NCI-H2107 (cell line): ENCODE results near the gene MSMO1.
"Not testable (repeated sequence)": the region's sequence is repeated elsewhere in the genome, so short reads cannot be mapped to it uniquely, and the experiment has no call there.

ENCODE experiments used
- DNase-seq: peaks from one replicate; lab custom pipeline; 2025; lab: John Stamatoyannopoulos, UW

Gene MSMO1

DNA sequence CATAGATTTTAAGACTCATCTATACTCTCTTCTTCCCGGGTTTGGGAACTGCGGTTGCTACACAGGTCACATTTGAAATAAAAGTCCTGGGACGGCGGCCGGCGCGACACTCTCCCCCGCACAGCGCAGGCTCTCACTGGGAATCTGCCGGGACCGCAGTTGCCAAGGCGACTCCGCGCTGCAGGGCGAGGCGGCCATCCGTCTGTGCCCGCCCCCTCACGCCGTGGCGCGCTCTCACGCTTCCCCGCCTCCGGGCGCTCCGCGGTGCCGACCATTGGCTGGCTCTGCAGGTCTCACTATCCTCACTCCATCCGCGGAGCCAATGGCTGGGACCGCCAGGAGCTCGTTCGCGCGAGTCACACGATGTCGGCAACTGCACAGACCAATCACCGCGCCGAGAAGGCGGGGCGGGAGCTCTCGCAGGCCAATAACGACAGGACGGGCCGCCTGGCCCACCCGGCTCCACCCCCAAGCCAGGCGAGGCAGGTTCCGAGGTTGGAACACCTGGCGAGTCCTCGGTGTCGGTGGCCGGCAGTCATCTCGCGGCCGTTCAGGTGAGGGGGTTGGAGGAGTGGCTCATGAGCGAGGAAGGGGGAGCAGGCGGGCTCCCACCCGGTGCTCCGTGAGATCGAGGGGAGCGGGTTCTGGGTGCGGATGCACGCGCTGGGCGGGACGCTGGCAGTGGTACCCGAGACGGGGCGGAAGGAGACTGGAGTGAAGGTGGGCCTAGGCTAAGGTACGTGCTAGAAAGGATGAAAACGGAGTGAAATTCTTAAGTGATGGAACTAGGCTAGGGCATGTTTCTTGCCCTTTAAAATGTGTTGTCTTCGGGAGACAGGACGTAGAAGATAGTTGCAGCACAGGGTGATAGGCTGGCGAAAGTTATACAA is at the start of gene MSMO1:
Gene MSMO1, plus strand, starts transcription at position 459 of the 890 bp plus-strand sequence. CDS start 5,702 bp downstream, outside the sequence.
- peak; percentile 90 for DNase-seq

DNA sequence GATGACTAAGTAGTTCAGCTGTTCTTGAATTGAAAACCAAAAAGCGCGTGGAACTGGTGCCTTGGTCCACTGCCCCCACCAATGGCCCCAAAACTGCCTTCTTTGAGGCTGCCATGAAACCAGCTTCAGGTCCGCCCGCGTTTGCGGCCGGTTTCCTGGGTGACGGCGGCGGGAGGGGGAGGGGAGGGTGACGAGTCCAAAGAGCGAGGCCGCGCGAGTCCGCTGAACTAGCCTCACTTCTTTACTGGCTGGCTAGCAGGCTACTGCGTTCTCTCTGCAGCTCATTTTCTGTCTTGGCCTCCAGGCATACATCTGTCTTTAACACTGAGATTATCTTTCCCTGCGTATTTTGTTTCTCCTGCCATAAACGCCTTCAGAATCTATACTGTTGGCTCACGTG is 47.9 kb upstream of the MSMO1 start:
- DNase-seq, result not testable (repeated sequence)

DNA sequence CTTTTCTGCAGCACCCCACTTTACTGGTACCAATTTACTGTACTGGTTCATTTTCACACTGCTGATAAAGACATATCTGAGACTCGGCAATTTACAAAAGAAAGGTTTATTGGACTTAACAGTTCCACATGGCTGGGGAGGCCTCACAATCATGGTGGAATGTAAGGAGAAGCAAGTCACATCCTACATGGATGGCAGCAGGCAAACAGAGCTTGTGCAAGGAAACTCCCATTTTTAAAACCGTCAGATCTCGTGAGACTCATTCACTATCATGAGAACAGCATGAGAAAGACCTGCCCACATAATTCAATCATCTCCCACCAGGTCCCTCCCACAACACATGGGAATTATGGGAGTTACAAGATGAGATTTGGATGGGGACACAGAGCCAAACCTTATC is 42.8 kb upstream of the MSMO1 start:
- not testable (repeated sequence) for DNase-seq

DNA sequence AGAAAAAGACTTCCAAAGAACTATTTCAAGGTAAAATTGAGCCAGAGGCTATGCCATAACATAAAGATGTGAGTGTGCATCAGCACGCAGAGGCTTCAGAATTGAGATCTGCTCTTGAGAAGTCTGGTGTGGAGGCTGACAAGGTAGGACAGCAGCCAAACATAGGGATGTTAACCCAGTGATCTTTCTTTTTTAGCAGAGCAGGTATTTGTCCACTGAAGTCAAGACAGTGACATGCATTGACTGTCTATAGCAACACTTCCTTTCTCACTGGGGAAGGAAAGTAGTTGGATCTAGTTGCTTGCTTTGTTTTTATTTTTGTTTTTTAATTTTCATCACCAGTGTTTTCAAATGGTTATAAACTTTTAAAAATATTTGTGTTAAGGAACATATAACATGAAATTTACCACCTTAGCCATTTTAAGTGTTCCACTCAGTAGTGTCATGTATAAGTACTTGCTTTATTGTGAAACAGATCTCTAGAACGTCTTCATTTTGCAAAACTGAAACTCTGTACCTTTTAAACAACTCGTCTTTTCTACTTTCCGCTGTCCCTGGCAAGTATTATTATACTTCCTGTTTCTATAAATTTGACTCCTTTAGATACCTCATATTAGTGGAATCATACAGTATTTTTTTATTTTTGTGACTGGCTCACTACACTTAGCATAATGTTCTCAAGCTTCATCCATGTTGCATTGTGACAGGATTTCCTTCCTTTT is 40.7 kb upstream of the MSMO1 start:
- DNase-seq, result not testable (repeated sequence)

DNA sequence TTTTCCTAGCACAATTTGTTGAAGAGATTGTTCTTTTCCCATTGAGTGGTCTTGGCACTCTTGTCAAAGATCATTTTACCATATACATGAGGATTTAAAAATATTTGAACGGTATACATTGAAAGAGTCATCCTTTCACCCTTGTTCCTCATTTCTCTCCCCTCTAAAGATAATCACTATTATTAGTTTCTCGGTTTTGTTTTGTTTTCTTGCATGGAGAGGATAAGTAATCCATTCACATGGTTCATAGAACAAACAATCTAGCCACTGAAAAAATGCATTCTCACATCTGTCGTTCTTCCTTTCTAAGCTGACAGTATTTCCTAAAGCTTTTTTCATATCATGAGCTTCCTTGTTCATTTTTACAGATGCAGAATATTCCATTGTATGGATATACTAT is 39.2 kb upstream of the MSMO1 start:
- DNase-seq, result no peak

DNA sequence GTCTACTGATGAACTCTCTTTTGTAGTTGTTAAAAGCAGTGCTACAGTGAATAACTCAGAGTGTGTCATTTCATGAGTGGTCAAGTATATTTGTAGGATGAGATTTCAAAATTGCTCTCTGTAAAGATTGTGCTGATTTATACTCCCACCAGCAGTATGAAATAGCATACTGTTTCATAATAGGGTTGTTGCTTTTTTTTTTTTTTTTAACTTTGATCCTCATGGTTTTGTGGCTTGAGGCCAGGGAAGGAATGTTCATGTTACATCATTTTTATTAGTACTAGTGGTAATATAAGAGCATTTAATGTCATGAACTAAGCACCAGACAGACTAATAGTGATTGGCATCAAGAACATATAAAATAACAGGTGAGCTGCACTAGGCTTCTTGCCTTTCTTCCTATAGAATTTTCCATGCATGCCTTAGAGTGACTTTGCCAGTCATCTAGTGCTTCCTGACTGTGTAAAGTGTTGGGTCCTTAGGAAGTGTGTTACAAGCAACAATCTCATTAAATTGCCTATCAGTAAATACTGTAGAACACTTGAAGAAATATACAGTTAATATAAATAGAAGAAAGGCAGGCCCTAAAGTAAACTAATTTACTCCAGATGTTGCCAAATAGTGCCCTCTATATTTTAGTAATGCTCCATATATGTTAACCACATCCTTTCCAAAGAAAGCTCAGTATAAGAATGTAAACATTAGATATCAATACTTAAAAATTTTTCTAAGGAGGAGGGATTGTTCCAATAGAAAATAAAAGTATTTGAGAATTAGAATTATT is 38.6 kb upstream of the MSMO1 start:
- no peak for DNase-seq

DNA sequence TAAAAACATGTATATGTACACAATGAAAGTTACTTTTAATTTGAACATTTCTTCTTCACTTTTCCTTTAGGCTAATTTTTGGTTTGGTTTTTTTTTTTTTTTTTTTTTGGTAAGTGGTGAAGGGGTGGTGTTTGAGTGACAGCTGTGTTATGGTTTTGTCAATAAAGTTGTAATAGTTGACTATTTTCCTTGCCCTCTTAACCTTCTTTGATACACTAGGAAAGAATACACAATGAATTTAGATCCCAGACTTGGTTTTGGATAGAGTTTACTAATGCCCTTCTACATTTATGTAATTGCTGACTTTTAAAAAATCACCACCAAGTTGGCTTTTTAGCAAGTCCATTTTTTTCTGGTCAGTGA is 38.1 kb upstream of the MSMO1 start:
- DNase-seq, result no peak

DNA sequence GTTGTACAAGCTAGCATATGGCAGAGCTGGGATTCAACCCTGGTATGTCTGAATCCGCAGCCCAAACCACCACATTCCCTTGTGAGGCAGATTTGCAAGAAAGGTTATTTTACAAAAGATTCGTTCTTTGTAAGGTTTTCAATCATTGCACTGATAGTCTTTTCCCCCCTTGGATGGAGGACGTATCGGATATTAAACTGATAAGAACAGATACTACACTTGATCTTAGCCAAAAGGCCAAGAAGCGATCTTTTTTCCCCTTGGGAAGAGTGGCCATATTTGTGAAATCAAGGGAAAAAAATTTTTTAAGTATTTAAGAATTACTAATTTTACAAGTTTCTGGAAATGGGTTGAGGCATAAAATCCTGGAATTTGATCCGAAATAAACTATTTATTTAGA is 34.4 kb upstream of the MSMO1 start:
- no peak for DNase-seq

DNA sequence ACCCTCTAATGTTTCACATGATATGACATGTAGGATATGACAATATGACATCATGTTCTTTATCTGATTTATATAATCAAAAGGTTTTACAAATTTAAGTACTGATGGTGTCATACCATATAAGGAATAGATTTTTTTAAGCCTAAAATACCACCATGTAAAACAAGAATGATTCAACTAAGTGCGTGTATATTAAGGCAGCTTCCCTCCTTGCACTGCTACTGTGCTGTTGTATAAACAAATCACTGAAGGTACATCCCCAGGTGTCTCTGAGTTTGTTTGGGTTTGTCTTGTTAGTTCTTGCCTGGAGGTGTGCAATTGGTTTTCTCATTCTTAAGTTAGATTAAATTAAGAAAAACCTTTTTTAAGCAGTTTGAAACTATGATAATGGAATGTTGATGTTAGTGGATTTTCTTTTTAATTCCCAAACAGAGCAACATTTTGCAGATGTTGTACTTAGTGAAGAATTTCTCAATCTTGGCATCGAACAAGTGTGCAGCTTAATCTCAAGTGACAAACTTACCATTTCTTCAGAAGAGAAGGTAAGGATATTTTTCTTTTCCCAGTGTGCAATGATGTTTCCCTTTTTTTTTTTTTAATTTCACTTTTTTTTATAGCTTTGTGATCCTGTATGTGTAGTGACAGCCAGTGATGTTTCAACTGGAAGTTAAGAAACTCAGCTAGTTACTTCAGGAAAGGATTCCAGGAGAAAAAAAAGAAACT is 33.4 kb upstream of the MSMO1 start:
- no peak for DNase-seq

DNA sequence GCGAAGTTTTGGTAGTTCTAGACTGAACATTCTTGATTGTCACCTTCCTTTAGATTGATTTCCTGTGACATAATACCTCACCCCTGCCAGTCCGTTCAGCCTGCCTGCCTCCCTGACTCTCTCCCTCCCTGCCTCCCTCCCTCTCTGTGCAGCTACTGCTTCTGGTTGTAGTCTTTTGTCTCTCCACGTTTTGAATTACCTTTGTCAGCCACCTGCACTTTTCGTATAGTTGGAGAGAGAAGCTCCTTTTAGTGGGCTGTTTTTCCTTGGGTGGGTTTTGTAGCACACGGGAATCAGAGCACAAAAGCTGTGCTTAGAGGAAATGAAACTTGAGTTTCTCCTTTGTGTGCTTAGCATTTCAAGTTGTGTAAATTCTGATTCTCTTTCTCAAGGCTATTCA is 32.6 kb upstream of the MSMO1 start:
- peak; percentile 5 for DNase-seq

DNA sequence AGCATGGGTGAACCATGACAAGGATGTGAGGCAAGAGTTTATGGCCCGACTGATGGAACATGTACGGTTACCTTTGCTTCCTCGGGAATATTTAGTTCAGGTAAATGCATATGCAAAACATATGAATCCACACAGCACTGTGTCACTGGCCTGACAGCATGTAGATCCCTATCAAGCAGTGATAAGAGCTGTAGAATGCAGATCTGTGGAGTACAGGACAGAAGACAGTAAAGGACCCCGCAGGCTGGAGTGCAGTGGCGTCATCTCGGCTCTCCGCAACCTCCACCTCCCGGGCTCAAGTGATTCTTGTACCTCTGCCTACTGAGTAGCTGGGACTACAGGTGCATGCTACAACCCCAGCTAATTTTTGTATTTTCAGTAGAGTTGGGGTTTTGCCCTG is 29.8 kb upstream of the MSMO1 start:
- DNase-seq, result no peak

DNA sequence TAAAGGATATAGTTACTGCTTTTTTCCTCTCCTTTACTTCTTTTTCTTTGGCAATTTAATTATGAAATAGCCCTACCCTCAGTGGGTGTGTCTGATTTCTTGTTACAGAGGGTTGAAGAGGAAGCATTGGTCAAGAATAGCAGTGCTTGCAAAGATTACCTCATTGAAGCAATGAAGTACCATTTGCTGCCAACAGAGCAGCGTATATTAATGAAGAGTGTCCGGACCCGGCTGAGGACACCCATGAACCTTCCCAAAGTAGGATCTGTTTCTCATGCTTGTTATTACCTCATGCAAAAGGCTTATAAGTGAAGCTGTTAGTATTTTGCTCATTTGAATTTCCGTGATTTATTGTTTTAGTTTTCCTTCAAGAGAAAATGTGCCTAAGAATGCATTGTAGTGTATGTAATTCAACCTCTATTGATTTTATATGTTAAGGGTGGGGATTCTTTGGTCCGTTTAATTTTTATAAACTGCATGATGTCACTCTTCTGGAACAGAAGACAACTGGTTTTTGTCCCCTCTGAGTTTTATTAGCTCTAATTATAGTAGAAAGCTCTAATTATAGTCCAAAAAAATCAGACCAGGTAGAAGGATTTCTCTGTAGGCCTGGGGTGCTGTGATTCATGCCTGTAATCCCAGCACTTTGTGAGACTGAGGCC is 27.9 kb upstream of the MSMO1 start:
- DNase-seq, result no peak

DNA sequence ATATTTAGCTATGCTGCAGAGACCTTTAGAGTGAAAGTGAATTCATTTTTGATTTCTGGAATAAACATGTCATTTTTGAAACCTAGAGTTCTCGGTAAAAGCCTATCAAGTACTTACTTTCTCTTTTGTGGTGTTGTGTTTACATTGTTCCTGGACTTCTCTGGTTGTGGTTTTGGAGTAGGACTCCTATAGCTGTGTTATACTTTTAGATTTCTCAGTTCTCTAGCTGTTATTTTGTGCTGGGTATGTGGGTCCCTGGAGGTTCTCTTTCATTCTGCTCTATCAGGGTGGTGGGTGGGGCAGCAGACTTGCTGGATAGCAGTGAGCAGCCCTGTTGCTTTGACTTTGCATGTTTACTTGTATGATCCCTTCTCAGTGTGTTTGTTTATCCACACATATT is 25.6 kb upstream of the MSMO1 start:
- DNase-seq, result peak; percentile 6

DNA sequence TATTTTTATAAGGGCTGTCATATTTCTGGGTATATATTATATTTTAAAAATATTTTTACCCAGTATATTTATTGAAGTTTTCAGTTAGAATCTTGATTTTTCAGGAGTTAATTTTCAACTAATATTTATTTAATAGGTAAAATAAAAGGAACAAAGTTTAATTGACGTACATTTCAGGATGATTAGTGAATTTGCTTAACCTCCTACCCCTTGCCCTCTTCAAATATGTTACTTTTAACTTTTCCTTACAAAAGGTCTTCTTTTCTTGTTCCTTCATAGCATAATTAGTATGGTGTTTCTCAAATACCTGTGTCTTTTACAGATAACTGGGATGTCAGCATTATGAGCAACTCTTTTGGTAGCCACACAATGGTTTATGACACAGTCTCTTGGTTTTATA is 24.8 kb upstream of the MSMO1 start:
- DNase-seq, result no peak

DNA sequence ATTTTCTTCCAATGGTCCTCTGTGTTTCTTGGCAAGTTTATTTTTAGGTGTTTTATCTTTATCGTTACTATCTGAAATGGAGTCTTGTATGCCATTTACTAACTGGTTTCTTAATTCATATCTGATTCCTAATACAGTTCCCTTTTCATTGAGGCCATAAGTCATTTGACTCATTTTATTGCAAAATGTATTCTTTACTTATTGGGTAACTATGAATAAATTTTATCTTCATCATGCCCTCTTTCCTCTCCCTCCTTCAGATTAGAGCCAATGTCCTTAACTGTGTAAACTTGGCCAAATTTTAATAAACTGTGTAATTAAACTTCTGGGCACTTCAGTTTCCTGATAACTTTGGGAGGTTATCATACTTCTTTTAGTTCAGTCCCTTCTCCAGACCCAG is 19.3 kb upstream of the MSMO1 start:
- no peak for DNase-seq

DNA sequence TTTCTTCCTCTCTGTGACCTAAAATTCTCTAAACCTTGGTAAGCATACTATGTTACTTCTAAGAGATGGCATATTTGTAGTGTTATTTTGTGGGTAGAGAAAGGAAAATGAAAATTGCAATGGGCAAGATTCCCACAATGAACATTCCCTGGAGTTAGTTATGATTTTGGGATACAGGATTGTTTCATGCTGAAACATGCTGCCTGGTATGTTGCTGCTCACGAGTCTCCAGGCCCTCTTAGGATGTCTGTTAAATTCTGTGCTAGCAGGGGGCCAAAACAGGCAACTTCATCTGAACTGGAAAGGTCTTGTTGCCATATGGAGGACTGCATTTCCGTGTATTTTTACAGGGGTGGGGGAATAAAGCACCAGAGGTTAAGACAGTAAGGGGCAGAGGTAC is 18.9 kb upstream of the MSMO1 start:
- no peak for DNase-seq

DNA sequence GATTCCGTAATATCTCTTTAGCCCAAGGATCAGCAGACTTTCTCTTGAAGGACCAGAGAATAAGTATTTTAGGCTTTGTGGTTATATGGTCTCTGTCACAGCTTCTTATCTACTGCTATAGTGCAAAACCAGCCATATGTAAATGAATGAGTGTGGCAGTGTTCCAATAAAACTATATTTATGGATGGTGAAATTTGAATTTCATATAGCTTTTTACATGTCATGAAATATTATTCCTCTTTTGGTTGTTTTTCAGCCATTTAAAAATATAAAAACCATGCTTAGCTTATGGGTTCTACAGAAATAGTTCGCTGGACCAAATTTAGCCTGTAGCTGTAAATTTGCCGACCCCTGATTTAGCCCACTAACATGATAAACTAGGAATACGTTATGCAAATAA is 18.0 kb upstream of the MSMO1 start:
- no peak for DNase-seq

DNA sequence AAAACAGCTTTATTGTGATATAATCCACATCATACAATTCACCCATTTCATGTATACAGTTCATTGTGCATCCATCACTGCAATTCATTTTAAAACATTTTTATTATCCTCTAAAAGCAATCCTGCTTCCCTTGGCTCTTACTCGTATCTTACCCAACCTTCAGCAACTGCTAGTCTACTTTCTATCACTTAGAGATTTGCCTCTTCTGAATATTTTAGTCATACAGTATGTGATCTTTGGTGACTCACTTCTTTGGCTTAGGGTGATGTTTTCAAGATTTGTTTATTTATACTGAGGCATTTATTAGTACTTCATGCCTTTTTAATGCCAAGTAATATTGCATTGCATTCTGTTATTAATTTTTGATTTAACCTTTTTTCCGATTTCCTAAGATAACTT is 15.0 kb upstream of the MSMO1 start:
- no peak for DNase-seq

DNA sequence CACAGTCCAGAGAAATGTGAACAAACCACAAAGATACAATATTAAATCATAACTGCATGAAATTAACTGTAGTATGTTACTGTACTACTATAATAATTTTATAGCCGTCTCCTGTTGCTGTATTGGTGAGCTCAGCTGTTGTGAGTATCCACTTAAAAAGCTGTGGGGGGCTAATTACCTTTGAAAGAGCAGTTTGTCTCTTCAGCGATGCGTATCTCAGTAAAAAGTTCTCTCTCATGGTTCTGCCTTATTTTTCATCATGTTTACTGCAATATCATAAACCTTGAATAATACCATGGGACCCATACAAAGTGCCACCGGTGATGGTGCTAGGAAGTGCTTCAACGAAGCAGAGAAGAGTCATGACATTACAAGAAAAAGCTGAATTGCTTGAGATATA is 8.4 kb upstream of the MSMO1 start:
- no peak for DNase-seq

DNA sequence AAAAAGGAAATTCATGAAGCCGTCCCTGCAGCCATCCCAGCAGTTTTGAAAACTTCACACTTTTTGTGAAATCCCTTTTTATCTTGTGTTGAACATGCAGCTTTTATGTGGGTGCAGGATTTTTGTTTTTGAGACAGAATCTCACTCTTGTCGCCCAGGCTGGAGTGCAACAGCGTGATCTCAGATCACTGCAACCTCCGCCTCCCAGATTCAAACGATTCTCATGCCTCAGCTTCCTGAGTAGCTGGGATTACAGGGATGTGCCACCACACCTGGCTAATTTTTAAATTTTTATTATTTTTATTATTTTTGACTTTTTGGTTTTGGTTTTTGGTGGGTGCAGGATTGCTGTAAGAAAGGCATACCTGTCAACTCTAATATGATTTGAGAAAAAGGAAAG is 8.0 kb upstream of the MSMO1 start:
- no peak for DNase-seq

DNA sequence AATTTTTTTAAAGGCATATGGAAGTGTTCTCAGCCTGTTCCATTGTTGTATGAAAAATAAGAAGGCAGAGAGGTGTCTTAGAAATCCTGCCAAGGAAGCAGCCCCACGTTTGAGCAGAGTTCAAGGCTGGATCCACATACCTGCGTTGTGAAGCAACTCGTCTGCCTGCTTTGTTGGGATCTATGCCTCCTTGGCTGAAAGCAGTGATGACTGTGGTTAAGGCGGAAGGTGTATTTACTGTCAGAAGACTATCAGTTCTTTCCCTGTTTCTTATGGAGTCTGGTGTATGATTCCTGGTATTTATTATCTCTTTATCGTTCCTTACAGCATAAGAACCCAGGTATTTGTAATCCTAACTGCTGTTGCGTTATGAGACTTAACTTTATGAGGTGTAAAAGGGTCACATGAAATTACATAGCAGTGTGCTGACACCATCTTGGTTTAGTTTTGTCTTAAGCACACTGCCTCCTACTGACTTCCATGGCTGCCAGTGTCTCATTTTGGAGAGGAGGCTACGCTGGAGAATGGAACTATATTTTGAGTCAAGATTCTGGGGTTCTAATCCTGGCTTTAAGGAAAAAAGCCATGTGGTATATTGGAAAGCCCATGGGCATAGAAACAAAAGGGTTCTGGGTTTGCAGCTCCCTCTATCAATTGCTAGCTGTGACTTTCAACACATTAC is 3.1 kb upstream of the MSMO1 start:
- DNase-seq, result no peak
